Mesendoderm (in vitro differentiated cells): Measurements from ENCODE around the gene SH2D7.

Source experiments
- DNase-seq: peaks from one replicate; pipeline ENCODE4 v3.0.0; 2013
- H2AK5ac ChIP-seq: 2 replicates; pipeline ENCODE4 v1.6.1; 2013; ENCODE audit warnings: low read length, inconsistent platforms
- H2BK120ac ChIP-seq: 2 replicates; pipeline ENCODE4 v1.6.1; 2013; ENCODE audit warnings: low read depth, mild to moderate bottlenecking, low read length, moderate library complexity, mixed read lengths
- H2BK15ac ChIP-seq: replicated peaks from 2 replicates; pipeline ENCODE4 v1.6.1; 2013; ENCODE audit warnings: low read depth, mild to moderate bottlenecking, moderate library complexity
- H2BK5ac ChIP-seq: 2 replicates; pipeline ENCODE4 v1.6.1; 2013; ENCODE audit warnings: low read length, inconsistent platforms
- H3K18ac ChIP-seq: 2 replicates; pipeline ENCODE4 v1.6.1; 2013; ENCODE audit warnings: mild to moderate bottlenecking, low read length, mixed read lengths
- H3K23ac ChIP-seq: one replicate; pipeline ENCODE4 v1.6.1; 2013; ENCODE audit warnings: low read length
- H3K27ac ChIP-seq: 2 replicates; pipeline ENCODE4 v1.5.1; 2013; ENCODE audit warnings: low read depth, mild to moderate bottlenecking, inconsistent platforms, low read length, moderate library complexity
- H3K27me3 ChIP-seq: 2 replicates; pipeline ENCODE4 v1.6.1; 2013; ENCODE audit warnings: low read length, control low read depth, mild to moderate bottlenecking, inconsistent platforms; ENCODE audit not compliant: insufficient read depth, poor library complexity
- H3K36me3 ChIP-seq: 2 replicates; pipeline ENCODE4 v1.6.1; 2013; ENCODE audit warnings: low read length, inconsistent platforms; ENCODE audit not compliant: control insufficient read depth, insufficient read depth
- H3K4ac ChIP-seq: one replicate; pipeline ENCODE4 v1.6.1; 2013; ENCODE audit warnings: low read depth, mild to moderate bottlenecking, low read length, moderate library complexity
- H3K4me1 ChIP-seq: 2 replicates; pipeline ENCODE4 v1.6.1; 2013; ENCODE audit warnings: low read depth, low read length, inconsistent platforms; ENCODE audit not compliant: control insufficient read depth
- H3K4me2 ChIP-seq: 2 replicates; pipeline ENCODE4 v1.6.1; 2013; ENCODE audit warnings: low read length
- H3K4me3 ChIP-seq: 2 replicates; pipeline ENCODE4 v1.5.1; 2013; ENCODE audit warnings: mild to moderate bottlenecking, low read length
- H3K56ac ChIP-seq: one replicate; pipeline ENCODE4 v1.6.1; 2013; ENCODE audit warnings: low read length
- H3K79me1 ChIP-seq: 2 replicates; pipeline ENCODE4 v1.6.1; 2013; ENCODE audit warnings: low read length, inconsistent platforms
- H3K79me2 ChIP-seq: 2 replicates; pipeline ENCODE4 v1.6.1; 2013; ENCODE audit warnings: mild to moderate bottlenecking, low read length; ENCODE audit not compliant: control insufficient read depth, insufficient read depth
- H3K9ac ChIP-seq: 2 replicates; pipeline ENCODE4 v1.6.1; 2013; ENCODE audit warnings: low read length, inconsistent platforms
- H4K5ac ChIP-seq: one replicate; pipeline ENCODE4 v1.6.1; 2013; ENCODE audit warnings: low read length
- H4K8ac ChIP-seq: one replicate; pipeline ENCODE4 v1.6.1; 2013; ENCODE audit warnings: low read depth, mild to moderate bottlenecking, control low read depth, low read length, moderate library complexity
- WGBS: extraction: QIAGEN DNeasy Blood & Tissue Kit; methylation state at CpG from one replicate; pipeline ENCODE4 v1.1.7; 2013; ENCODE audit warnings: low lambda C conversion rate, missing lambda C conversion rate; ENCODE audit not compliant: insufficient coverage; ENCODE audit errors: extremely low coverage; 5-methylcytosine and 5-hydroxymethylcytosine counted together

SH2D7 gene

DNA sequence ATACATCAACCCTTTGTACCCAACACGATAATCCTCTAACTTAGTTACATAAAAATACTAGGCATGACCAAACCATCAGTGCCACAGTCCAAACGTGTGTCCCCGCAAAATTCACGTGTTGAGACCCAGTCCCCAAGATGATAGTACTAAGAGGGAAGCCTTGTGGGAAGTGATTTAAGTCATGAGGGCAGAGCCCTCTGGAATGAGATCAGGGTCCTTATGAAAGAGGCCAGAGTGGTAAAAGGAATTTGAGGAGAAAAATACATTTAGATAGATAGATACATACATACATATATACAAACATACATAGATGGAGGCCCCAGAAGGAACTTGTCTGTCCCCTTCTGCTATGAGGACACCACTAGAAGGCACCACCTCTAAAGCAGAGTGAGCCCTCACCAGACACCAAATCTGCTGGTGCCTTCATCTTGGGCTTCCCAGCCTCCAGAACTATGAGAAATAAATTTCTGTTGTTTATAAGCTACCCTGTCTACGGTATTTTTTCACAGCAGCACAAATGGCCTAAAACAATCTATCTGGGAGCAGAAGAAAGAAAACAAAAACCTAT, 22.8 kb upstream of the SH2D7 start:
- WGBS = 100% methylated on average over 1 of the region's 5 CpGs
- Histone ChIP-seq H3K56ac (no peak overlapping the region), H2BK120ac (no peak overlapping the region), H3K79me1 (peaks cover 7% of the 10 kb centered on the region), H4K5ac (no peak overlapping the region), H3K4ac (no peak overlapping the region), H3K4me2 (no peak overlapping the region), H4K8ac (no peak overlapping the region), H3K18ac (no peak overlapping the region), H2BK15ac (no peak overlapping the region), H3K27ac (no peak overlapping the region), H3K36me3 (no peaks in the 10 kb centered on the region), H2BK5ac (no peak overlapping the region), H3K4me3 (no peak overlapping the region), H3K9ac (no peak overlapping the region), H3K79me2 (peaks cover 3% of the 10 kb centered on the region), H2AK5ac (no peak overlapping the region), H3K27me3 (no peaks in the 10 kb centered on the region), H3K23ac (no peak overlapping the region), H3K4me1 (peaks cover 17% of the 10 kb centered on the region)
- DNase-seq = no peak

DNA sequence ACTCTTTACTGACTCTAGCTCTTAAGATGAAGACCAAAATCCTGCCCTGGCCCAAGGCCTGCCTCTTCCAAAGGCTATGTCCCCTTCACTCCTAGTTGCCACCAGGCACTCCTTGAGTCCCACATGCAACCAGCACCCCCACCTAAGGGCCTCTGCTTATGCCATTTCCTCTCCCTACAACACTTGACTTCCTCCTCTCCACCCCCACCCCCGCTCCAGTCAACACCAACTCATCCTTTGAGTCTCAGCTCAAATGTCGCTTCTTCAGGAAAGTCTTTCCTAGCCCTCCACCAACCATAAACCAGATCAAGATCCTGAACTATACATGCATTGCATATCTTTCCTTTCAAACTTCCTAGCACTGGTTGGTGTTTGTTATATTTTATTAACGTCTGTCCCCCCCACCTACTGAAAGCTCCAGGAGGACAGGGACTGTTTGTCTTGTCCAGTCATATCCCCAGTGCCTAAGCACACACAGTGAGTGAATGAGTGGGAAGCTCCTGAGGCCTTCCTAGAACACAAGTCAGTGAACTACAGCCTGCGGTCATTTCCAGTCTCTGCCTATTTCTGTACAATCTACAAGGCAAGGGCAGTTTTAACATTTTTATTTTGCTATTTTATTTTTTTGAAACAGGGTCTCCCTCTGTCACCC, 22.2 kb upstream of the SH2D7 start:
- Histone ChIP-seq H3K23ac (no peak overlapping the region), H3K4me3 (no peak overlapping the region), H4K5ac (no peak overlapping the region), H3K79me2 (peaks cover 3% of the 10 kb centered on the region), H3K27me3 (no peaks in the 10 kb centered on the region), H3K4me1 (peaks cover 17% of the 10 kb centered on the region), H3K18ac (no peak overlapping the region), H2BK5ac (no peak overlapping the region), H2BK15ac (no peak overlapping the region), H3K56ac (no peak overlapping the region), H3K27ac (no peak overlapping the region), H3K36me3 (no peaks in the 10 kb centered on the region), H3K4me2 (no peak overlapping the region), H3K4ac (no peak overlapping the region), H3K79me1 (peaks cover 9% of the 10 kb centered on the region), H2AK5ac (no peak overlapping the region), H4K8ac (no peak overlapping the region), H3K9ac (no peak overlapping the region), H2BK120ac (no peak overlapping the region)
- WGBS = no CpG with 5 or more reads among the region's 4 CpGs
- DNase-seq = no peak

- no peak overlapping the region for H2BK15ac ChIP-seq
- no CpG with 5 or more reads among the region's 2 CpGs for WGBS
- no peak overlapping the region for H4K5ac ChIP-seq
- no peak overlapping the region for H4K8ac ChIP-seq
- no peak overlapping the region for H3K9ac ChIP-seq
- H3K56ac ChIP-seq = no peak overlapping the region
- no peak overlapping the region for H3K4ac ChIP-seq
- no peak for DNase-seq
- H2BK120ac ChIP-seq = no peak overlapping the region
- peaks cover 2% of the 10 kb centered on the region for H3K79me2 ChIP-seq
- H2AK5ac ChIP-seq = no peak overlapping the region
- H3K79me1 ChIP-seq = peaks cover 9% of the 10 kb centered on the region
- no peak overlapping the region for H3K4me2 ChIP-seq
- no peak overlapping the region for H3K4me3 ChIP-seq
- no peak overlapping the region for H3K18ac ChIP-seq
- peaks cover 20% of the 10 kb centered on the region for H3K4me1 ChIP-seq
- H3K27ac ChIP-seq = no peak overlapping the region
- no peak overlapping the region for H2BK5ac ChIP-seq
- no peaks in the 10 kb centered on the region for H3K27me3 ChIP-seq
- no peak overlapping the region for H3K23ac ChIP-seq
- H3K36me3 ChIP-seq = no peaks in the 10 kb centered on the region
Observed at GRCh38 chr15:78071383-78071782, 21.0 kb upstream of the SH2D7 start.

DNA sequence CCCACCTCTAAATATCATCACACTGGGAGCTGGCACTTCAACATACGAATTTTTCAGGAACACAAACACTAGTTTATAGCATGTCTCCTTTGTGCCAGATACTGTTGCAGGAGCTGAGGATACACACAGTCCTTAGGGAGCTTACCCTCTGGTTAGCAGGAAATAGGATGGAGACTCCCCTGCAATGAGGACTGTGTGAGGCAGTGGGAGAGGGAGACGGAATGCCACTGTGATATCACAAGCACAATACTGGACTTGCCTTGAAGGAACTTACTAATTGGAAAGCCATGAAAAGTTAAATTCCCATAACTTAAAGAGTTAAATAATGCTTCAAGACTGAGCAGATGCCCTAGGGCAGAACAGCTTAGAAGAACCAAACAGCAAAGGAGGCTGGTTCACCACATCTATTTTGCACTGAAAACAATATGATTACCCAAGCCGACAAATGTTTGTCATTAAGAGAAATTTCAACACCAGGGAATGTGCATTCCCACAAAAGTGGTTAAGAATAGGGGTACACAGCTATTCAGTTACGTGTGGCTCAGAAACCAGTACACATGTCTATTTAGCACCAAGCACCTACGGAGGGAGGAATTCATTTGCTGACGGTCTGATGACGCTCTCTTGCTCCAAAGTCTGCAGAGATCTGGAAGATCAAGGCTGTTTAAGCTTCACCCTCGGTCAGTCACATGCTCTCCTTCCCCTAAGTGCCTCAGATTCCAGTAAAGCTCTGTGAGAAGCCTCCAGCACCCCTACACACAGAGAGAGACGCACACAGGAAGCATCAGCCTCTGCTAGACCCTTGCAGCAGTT, 20.1 kb upstream of the SH2D7 start:
- H4K8ac ChIP-seq = no peak overlapping the region
- H3K27ac ChIP-seq = no peak overlapping the region
- H3K4ac ChIP-seq = no peak overlapping the region
- peak overlapping the region; percentile 8 for H3K9ac ChIP-seq
- no peak overlapping the region for H4K5ac ChIP-seq
- peaks cover 2% of the 10 kb centered on the region for H3K79me2 ChIP-seq
- H2AK5ac ChIP-seq = peak overlapping the region; percentile 28
- H3K4me3 ChIP-seq = no peak overlapping the region
- no peaks in the 10 kb centered on the region for H3K36me3 ChIP-seq
- H3K4me1 ChIP-seq = peaks cover 20% of the 10 kb centered on the region
- H3K56ac ChIP-seq = no peak overlapping the region
- H3K23ac ChIP-seq = peak overlapping the region; percentile 67
- no peak overlapping the region for H2BK15ac ChIP-seq
- peaks cover 9% of the 10 kb centered on the region for H3K79me1 ChIP-seq
- no peak overlapping the region for H3K4me2 ChIP-seq
- no peak overlapping the region for H2BK120ac ChIP-seq
- H3K18ac ChIP-seq = no peak overlapping the region
- no CpG with 5 or more reads among the region's 9 CpGs for WGBS
- no peak overlapping the region for H2BK5ac ChIP-seq
- DNase-seq = no peak
- no peaks in the 10 kb centered on the region for H3K27me3 ChIP-seq

- Histone ChIP-seq H3K4ac (no peak overlapping the region), H3K4me3 (no peak overlapping the region), H3K4me1 (peaks cover 17% of the 10 kb centered on the region), H3K4me2 (no peak overlapping the region), H3K56ac (no peak overlapping the region), H2BK5ac (no peak overlapping the region), H2BK120ac (no peak overlapping the region), H4K8ac (no peak overlapping the region), H4K5ac (no peak overlapping the region), H3K23ac (no peak overlapping the region), H3K27me3 (no peaks in the 10 kb centered on the region), H3K27ac (no peak overlapping the region), H2BK15ac (no peak overlapping the region), H2AK5ac (no peak overlapping the region), H3K18ac (no peak overlapping the region), H3K79me1 (peaks cover 7% of the 10 kb centered on the region), H3K79me2 (peaks cover 2% of the 10 kb centered on the region), H3K9ac (no peak overlapping the region), H3K36me3 (no peaks in the 10 kb centered on the region)
- DNase-seq = no peak
- WGBS = no CpG with 5 or more reads among the region's 5 CpGs
Observed at GRCh38 chr15:78073046-78073787, 19.1 kb upstream of the SH2D7 start.
